Measurements from ENCODE around the gene NUP214.
A peak's percentile ranks its signal among the peaks of the same experiment; 100 is the strongest.
"Not testable (repeated sequence)": the region's sequence is repeated elsewhere in the genome, so short reads cannot be mapped to it uniquely, and the experiment has no call there.

NUP214 gene

DNA sequence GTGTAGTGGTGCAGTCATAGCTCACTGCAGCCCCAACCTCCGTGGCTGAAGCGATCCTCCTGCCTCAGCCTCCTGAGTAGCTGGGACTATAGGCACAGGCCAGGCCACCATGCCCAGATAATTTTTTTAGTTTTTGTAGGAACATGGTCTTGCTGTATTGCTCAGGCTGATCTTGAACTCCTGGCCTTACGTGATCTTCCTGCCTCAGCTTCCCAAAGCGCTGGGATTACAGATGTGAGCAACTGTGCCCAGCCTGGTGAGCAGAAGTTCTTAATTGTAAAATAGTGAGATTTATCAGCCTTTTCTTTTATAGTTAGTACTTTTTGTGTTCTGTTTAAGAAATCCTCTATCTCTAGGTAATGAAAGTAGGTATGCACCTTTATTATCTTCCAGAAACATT is 42.5 kb downstream of the NUP214 start:
- DNase-seq, result no peak

DNA sequence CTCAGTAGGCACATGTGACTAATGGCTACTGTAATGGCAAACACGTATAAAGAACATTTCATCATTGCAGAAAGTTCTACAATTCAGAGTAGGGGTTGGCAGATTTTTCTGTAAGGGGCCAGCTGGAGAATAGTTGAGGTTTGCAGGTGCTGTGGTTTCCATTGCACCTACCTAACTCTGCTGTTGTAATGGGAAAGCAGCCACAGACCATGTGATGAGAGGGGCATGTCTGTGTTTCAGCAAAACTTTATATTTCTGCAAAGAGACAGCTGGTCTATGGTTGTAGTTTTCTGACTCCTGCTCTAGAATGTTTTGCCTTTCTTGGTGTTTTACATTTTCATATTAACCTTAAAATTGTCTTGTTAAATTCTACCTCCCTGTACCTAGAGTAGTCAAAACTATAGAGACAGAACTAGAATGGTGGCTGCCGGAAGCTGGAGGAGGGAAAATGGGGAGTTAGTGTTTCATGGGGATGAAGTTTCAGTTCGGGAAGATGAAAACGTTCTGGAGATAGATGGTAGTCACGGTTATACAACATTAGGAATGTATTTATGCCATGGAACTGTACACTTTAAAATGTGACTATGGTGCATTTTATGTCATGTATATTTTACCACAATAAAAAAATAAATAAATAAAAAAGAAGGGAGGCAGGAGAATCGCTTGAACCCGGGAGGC is 44.3 kb downstream of the NUP214 start:
- DNase-seq, result no peak

DNA sequence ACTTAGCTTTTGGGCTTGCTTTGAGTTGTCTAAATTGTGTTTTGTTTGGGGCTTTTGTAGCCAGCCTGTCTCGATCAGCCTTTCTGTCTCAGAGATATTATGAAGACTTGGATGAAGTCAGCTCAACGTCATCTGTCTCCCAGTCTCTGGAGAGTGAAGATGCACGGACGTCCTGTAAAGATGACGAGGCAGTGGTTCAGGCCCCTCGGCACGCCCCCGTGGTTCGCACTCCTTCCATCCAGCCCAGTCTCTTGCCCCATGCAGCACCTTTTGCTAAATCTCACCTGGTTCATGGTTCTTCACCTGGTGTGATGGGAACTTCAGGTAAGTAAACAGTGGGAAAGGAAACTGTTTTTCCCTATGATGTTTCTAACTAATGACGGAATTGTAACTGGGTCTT is 48.6 kb downstream of the NUP214 start:
- DNase-seq, result no peak

DNA sequence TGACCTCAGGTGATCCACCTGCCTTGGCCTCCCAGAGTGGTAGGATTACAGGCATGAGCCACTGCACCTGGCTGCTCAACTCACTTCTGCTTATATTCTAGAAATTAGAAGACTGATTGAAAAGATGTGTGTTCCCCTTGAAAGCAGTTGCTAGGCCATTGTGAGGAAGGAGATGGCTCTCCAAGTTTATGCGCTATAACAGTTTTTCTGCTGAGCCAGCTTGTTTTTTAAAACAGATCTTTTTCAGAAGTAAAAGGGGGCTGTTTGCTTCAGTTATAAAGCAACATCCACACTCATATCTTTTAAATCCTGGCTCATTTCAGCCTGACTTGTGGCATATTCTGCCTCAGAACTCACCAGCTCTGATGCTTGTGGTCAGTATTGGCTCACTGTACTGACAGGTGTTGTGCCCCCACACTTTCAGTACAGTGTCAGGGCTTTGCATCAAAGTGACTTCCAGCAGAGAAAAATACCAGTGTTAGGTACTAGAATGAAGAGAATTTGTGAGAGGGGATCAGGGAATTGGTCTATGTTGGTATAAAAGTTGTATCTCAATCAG is 49.4 kb downstream of the NUP214 start:
- DNase-seq, result no peak

DNA sequence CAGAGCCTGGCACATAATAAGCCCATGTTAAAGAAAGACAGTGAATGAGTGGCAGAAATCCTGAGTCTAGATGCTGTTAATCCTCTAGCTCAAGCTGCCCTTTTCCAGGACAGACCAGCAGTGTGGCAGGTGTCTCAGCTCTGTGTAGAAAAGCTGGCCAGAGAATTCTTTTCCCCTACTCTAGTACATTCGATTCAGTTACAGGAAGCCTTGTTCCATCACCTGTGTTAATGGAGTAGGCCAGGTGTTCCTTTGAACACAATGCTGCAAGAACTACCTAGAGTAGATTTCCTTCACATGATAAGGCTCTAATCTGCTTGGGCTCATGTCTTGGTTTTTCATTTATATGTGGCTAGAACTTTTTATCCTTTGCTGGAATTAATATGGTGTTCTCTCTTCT is 52.5 kb downstream of the NUP214 start:
- no peak for DNase-seq

DNA sequence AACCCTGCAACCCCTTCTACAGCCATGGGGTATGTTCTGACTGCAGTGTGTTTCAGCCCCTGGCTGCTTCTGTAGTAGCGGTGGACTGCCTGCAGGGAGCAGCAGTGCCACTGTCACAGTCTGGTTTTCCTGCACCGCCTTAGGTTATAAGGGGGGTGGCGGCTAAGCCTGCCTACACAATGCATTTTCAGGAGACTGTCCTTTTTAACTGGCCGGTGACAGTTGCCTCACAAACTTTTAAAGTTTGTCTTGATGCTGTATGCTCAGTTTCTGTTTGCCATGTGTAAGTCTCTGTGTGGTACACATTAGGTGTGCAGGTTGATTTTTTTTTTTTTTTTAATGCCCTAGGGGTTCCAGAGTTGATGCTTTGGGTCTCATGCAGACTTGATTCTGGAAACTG is 53.0 kb downstream of the NUP214 start:
- peak; percentile 69 to 78 for DNase-seq

DNA sequence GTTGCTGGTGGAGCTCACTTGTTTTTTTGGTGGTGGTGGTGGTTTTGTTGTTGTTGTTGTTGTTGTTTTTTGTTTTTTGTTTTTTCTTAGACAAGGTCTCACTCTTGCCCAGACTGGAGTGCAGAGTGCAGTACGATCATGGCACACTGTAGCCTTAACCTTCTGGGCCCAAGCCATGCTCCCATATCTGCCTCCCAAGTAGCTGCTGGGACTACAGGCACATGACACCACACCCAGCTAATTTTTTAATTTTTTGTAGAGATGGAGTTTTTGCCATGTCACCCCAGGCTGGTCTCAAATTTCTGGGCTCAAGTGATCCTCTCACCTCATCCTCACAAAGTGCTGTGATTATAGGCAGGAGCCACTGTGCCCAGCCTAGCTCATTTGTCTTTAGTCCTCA is 53.5 kb downstream of the NUP214 start:
- DNase-seq, result no peak

DNA sequence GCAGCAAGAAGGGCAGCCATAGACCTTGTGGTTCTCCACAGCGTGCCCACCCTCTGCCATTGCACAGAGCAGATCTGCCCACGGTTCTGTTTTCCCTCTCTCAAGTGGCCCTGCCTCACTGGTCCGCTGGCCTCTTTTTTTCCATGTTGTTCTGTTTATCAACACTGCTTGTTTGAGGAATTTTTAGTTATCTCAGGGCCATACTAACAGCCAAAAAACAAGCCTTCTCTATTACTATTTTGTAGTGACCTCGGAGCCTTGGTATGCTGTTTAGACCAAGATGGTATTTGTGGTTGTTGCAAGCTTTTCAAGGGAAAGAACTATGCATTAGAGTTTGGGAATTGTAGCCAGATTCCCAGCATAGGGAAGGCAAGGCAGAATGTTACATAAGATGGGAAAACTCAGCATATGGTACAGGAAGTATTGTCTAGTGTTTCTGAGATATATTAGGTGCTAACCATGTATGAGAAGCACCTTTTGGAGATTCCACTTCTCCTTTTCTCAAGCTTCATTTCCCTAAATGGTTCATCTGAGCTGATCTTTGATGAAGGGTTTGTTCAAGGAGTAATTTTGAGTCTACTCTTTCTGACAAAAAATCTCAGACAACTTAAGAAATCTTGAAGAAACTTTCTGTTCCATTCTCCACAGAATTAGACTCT is 54.3 kb downstream of the NUP214 start:
- DNase-seq, result no peak

DNA sequence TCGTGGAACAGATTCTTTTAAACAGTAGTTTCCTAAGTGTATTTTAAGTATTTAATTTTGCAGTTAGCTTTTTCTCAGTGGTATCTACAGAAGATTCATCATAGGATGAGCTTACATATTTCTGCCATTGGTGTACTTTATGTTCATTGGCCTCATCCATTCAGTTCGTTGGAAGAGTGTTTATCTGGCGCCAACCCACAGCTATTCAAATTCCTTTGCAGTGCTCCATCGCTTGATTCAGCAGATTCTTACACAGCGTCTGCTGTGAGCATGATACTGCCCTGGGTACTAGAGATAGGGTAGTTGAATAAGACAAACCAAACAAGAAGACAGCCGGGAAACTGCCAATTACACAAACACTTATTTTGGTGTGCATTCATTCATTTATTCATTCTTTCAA is 55.1 kb downstream of the NUP214 start:
- DNase-seq, result no peak

DNA sequence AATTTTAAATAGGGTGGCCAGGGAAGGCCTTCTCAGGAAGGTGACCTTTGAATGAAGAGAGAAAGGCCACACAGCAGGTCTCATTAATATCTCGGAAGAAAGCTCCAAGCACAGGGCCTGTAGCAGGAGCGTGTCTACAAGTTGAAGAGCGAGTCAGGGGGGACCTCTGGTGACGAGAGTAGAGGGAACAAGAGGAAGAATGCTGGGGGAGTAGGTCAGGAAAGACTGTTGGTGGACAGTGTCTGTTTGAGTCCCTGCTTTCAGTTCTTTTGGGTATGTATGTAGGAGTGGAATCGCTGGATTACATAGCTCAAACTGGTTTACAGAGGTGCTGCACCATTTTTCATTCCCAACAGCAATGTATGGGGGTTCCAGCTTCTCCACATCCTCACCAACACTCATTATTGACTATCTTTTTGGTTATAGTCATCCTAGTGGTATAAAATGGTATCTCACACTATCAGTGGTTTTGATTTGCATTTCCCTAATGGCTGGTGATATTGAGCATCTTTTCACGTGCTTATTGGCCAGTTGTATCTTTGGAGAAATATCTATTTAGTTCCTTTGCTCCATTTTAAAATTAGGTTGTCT is 55.8 kb downstream of the NUP214 start:
- no peak for DNase-seq

DNA sequence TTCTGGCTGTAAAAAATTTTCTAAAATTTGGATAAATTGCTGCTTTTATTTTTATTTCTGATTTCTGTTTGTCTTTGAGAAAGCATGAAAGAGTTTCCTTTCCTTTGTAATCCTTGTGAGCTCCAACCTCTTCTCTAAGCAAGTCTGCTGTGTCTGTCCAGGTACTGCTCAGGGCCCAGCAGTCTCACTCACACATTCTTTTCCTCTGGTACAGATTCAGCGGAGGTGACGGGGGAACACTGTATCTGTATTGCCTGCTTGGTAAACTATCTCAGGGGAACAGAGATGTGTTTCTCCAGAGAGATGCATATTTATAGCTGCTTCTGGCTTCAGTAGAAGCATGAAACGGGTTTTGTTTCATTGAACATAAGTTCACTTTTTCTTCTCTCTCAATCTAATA is 60.5 kb downstream of the NUP214 start:
- DNase-seq, result no peak

DNA sequence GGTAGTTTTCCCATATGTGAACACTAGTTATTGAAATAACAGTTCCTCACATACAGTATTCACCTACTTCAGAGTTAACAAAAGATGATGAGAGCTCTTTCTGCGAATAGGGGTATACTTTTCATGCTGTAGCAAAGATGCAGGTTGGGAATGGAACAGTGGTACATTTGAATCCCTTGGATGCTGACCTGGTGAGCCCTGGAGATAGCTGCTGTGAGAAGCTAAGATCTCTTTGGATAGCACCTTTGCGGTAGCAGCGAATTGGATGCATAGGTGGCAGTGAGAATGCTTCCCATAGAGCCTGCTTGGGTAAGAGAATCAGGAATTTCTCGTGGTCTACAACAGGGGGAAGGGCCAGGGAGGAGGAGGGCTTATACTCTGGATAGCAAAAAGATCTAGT is 61.2 kb downstream of the NUP214 start:
- no peak for DNase-seq

DNA sequence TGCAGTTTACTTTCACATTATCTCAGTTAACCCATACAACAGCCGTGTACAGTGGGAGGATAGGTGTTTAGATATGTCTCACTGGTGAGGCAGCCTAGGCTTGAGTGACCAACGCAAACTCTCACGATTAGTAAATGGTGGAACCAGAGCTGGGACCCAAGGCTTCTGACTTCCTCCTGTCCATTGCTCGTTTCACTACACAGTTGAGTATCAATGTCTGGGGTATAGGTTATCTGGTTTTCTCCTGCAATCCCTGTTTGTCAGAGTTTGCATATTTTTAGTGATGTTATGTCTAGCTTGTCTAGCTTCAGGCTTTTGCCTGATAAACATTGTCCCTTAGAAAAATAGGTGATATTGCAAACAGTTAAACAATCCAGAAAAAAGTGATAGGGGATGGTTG is 62.6 kb downstream of the NUP214 start:
- DNase-seq, result no peak

DNA sequence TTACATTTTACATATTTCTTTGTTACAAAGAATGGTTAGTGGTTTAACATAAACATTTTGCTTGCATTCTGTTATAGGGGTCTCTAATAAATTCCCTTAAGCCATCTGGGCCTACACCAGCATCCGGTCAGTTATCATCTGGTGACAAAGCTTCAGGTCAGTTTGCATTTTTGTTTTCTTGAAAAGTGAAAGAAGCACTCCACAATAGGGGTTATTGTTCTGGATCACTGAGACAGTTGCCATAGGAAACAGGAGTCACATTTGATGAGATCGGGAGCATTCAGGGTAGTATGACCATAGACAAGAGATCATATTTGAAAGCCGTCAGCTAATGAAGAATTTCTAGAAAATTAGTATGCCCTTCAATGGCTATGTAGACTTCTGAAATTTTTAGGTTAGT is 63.6 kb downstream of the NUP214 start:
- DNase-seq, result no peak

DNA sequence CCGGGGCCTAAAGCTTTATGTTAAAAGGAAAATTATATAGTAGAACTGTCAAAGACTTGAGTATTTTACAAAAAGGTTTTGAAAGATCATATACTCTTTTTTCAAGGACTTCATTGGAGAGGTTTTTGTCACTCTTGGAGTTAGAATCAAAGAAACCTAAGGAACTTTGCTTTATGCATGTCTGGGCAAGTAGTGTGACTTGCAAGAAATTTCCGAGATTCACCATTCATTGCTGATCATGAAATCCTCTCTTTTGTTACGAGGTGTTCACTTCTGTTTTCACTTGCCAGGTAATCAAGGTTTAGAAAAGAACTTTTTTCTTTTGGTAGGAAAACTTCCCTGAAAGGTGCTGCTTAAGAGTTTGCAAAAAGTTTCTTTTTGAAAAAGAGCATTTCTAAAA is 64.8 kb downstream of the NUP214 start:
- DNase-seq, result no peak

DNA sequence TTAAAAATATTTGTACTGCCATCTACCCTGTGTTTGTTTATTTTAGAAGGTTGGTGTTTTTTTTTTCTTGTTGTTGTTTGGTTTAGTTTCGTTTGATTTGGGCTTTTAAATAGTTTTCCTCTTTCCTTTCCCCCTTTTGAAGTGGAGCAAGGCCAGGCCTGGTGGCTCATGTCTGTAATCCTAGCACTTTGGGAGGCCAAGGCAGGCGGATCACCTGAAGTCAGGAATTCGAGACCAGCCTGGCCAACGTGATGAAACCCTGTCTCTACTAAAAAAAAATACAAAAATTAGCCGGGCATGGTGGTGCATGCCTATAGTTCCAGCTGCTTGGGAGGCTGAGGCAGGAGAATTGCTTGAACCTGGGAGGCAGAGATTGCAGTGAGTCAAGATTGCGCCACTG is 65.6 kb downstream of the NUP214 start:
- not testable (repeated sequence) for DNase-seq

DNA sequence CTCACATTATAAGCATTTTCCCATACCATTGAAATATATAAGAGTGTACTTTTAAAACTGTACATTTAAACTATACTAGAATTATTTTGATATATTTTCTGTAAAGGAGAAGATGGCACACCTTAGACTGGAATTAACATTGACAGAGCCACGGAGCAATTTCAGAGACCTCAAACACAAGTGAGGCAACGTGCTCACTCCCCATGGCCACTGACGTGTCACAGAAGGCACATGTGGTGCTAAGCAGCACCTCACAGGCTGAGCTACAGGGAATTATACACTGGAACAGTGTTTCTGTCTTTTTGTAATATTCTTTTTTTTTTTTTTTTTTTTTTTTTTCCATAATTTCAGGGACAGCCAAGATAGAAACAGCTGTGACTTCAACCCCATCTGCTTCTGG is 66.5 kb downstream of the NUP214 start:
- no peak for DNase-seq

DNA sequence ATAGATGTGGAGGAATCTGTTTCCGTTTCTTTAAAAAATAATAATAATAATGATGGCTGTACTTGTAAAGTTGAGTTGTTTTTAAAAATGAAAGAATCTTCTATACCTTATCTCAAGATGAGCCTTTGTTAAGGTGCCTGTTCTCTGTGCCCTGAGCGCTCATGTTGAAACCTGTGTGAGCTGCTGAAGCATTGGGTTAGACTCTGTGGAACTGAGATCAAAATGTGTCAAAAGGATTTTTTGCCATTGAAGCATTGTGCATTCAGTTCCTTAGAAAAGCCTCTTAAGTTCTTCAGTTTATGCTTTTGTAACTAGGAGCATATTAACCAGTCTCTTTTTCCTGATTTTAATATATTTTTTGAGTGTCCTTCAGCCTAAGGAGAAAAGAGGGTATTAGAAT is 67.7 kb downstream of the NUP214 start:
- no peak for DNase-seq

DNA sequence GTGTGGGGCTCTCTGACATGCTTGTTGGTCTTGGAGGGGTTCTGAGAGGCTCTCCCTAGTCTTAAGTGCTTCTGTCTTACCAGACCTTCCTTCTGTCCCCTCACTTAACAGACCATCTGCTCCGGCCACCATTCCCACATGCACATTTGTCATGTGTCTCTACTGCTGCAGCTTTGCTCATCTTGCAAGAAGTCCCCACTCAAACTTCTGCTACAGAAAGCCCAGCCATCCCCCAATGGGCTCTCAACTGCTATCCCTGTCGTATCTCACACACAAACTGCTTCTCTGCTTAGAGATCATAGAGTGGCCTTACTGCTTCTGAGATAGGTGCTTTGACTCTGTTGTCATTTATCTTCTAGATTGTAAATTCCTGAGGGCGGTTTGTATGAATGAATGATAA is 69.4 kb downstream of the NUP214 start:
- no peak for DNase-seq

DNA sequence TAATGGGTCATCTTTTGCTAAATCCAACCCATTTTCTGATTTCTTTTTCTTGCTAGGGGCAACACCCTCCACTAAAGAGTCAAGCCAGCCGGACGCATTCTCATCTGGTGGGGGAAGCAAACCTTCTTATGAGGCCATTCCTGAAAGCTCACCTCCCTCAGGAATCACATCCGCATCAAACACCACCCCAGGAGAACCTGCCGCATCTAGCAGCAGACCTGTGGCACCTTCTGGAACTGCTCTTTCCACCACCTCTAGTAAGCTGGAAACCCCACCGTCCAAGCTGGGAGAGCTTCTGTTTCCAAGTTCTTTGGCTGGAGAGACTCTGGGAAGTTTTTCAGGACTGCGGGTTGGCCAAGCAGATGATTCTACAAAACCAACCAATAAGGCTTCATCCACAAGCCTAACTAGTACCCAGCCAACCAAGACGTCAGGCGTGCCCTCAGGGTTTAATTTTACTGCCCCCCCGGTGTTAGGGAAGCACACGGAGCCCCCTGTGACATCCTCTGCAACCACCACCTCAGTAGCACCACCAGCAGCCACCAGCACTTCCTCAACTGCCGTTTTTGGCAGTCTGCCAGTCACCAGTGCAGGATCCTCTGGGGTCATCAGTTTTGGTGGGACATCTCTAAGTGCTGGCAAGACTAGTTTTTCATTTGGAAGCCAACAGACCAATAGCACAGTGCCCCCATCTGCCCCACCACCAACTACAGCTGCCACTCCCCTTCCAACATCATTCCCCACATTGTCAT is 72.0 kb downstream of the NUP214 start:
- DNase-seq, result no peak

DNA sequence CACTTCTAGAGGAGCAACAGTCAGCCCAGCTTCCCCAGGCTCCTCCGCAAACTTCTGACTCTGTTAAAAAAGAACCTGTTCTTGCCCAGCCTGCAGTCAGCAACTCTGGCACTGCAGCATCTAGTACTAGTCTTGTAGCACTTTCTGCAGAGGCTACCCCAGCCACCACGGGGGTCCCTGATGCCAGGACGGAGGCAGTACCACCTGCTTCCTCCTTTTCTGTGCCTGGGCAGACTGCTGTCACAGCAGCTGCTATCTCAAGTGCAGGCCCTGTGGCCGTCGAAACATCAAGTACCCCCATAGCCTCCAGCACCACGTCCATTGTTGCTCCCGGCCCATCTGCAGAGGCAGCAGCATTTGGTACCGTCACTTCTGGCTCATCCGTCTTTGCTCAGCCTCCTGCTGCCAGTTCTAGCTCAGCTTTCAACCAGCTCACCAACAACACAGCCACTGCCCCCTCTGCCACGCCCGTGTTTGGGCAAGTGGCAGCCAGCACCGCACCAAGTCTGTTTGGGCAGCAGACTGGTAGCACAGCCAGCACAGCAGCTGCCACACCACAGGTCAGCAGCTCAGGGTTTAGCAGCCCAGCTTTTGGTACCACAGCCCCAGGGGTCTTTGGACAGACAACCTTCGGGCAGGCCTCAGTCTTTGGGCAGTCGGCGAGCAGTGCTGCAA is 72.8 kb downstream of the NUP214 start:
- no peak for DNase-seq

DNA sequence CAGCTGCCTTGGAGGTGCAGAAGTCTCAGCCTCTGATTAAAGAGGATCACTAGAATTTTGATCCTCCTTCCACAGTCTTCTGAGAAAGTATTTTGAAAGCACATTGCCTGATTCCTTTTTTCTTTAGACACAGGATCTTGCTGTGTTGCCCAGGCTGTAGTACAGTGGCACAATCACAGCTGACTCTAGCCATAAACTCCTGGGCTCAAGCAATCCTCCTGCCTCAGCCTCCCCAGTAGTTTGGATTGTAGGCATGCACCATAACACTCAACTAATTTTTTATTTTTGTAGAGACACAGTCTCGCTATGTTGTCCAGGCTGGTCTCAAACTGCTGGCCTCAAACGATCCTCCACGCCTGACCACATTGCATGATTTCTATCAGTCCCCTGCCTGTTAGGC is 76.5 kb downstream of the NUP214 start:
- DNase-seq, result no peak

All from activated CD4-positive, alpha-beta T cell treated with anti-CD3 and anti-CD28 coated beads for 4 hours (primary cell).